ENCODE results near the gene ZNF765. TPM values are rescaled to one million over a fixed set of nuclear protein-coding genes. Genes with fewer than 3 reads are reported as not detected.

The ZNF765 gene
- polyA plus RNA-seq, 3 donors, result 1.5 to 5.0 (median 3.4) TPM

Small RNA genes within 50 kb of the gene (small RNA-seq; reads per million reads assigned to genes)
- gene RPL39P36 (ENCODE audit: insufficient read length, low read depth), result not detected

Other genes starting within 250 kb of the ZNF765 start
- 1 to 10 TPM in 2 of 3 donors, under 1 TPM in 1; 0.89 to 3.3 (median 2.0) TPM for gene ZNF347, start 236.1 kb upstream of the ZNF765 start, polyA plus RNA-seq
- 1 to 10 TPM in 1 of 3 donors, under 1 TPM in 2; 0.68 to 1.7 (median 0.88) TPM for gene ZNF665, start 201.8 kb upstream of the ZNF765 start, polyA plus RNA-seq
- 1 to 10 TPM in 2 of 3 donors, under 1 TPM in 1; 0.68 to 2.1 (median 1.5) TPM for gene ZNF677, start 140.3 kb upstream of the ZNF765 start, polyA plus RNA-seq
- gene VN1R2, start 136.9 kb upstream of the ZNF765 start, polyA plus RNA-seq, result not detected
- gene VN1R4, start 127.4 kb upstream of the ZNF765 start, polyA plus RNA-seq, result not detected
- gene ZNF845, start 61.4 kb upstream of the ZNF765 start, polyA plus RNA-seq, result 1 to 10 TPM in 2 of 3 donors, under 1 TPM in 1; 0.51 to 3.6 (median 2.6) TPM
- gene ZNF525, start 29.4 kb upstream of the ZNF765 start, polyA plus RNA-seq, result 1 to 10 TPM in 1 of 3 donors, under 1 TPM in 2; 0.29 to 2.0 (median 0.64) TPM
- gene ZNF761, start 36.8 kb downstream of the ZNF765 start, polyA plus RNA-seq, result 1 to 10 TPM; 3.4 to 6.1 (median 5.6) TPM
- gene ZNF813, start 72.6 kb downstream of the ZNF765 start, polyA plus RNA-seq, result 1 to 10 TPM in 1 of 3 donors, under 1 TPM in 2; 0.32 to 1.9 (median 0.61) TPM
- 10 to 100 TPM in 1 of 3 donors, 1 to 10 TPM in 2; 6.6 to 42.4 (median 9.5) TPM for gene ZNF331, start 143.0 kb downstream of the ZNF765 start, polyA plus RNA-seq
- gene DPRX, start 236.8 kb downstream of the ZNF765 start, polyA plus RNA-seq, result not detected

All from CD14-positive monocyte (primary cell).